HepG2 (cell line): ENCODE data around the gene MIDN. TPM values are rescaled to one million over a fixed set of nuclear protein-coding genes. Genes with fewer than 3 reads are reported as not detected.

ENCODE experiments used
- DNMT3B ChIP-seq: conservative IDR thresholded peaks from 2 replicates; pipeline ENCODE4 v1.6.1; 2016; ENCODE audit warnings: missing biosample characterization, control low read depth
- DPF2 ChIP-seq: sonication (generic); formaldehyde crosslinking; IDR thresholded peaks from 2 replicates; pipeline ENCODE4 v1.4.0; 2020; ENCODE audit warnings: mild to moderate bottlenecking, low read depth, missing genetic modification reagents, borderline replicate concordance
- ERF ChIP-seq: IDR thresholded peaks from 2 replicates; pipeline ENCODE4 v1.6.1; 2018; ENCODE audit warnings: missing biosample characterization, missing genetic modification reagents
- KLF13 ChIP-seq: sonication (generic); formaldehyde crosslinking; IDR thresholded peaks from 2 replicates; pipeline ENCODE4 v1.4.0; 2020; ENCODE audit warnings: mild to moderate bottlenecking, missing genetic modification reagents
- MNT ChIP-seq: fragments of 450-650 bp; IDR thresholded peaks from 2 replicates; pipeline ENCODE4 v1.6.1; 2016
- MTF2 ChIP-seq: sonication (generic); formaldehyde crosslinking; IDR thresholded peaks from 2 replicates; pipeline ENCODE4 v1.5.0; 2020; ENCODE audit warnings: missing genetic modification reagents, borderline replicate concordance
- NFKBIZ ChIP-seq: IDR thresholded peaks from 2 replicates; pipeline ENCODE4 v1.6.1; 2018; ENCODE audit warnings: missing genetic modification reagents, missing compliant biosample characterization
- PHF8 ChIP-seq: sonication (generic); formaldehyde crosslinking; IDR thresholded peaks from 2 replicates; pipeline ENCODE4 v1.5.0; 2020; ENCODE audit warnings: missing genetic modification reagents
- REL ChIP-seq: sonication (generic); formaldehyde crosslinking; conservative IDR thresholded peaks from 2 replicates; pipeline ENCODE4 v1.8.0; 2022; ENCODE audit warnings: mild to moderate bottlenecking, missing genetic modification reagents, moderate library complexity
- SMAD9 ChIP-seq: sonication (generic); formaldehyde crosslinking; IDR thresholded peaks from 2 replicates; pipeline ENCODE4 v1.5.1; 2020; ENCODE audit warnings: mild to moderate bottlenecking, missing genetic modification reagents
- SP1 ChIP-seq, 2 experiments: fragments of 450-650 bp in 1 of 2; sonication (generic) in 1 of 2; formaldehyde crosslinking in 1 of 2; IDR thresholded peaks; 2 replicates each; pipeline versions ENCODE4 v1.4.0 to v1.6.1; 2016 to 2020; ENCODE audit warnings: missing genetic modification reagents in 1 of 2
- ZBTB10 ChIP-seq: sonication (generic); formaldehyde crosslinking; IDR thresholded peaks from 2 replicates; pipeline ENCODE4 v1.4.0; 2020; ENCODE audit warnings: missing genetic modification reagents, borderline replicate concordance
- ZBTB39 ChIP-seq: sonication (generic); formaldehyde crosslinking; IDR thresholded peaks from 2 replicates; pipeline ENCODE4 v1.5.0; 2020; ENCODE audit warnings: missing genetic modification reagents
- ZMYM4 ChIP-seq: sonication (generic); formaldehyde crosslinking; IDR thresholded peaks from 2 replicates; pipeline ENCODE4 v1.8.1; 2023; ENCODE audit warnings: mild to moderate bottlenecking, missing genetic modification reagents
- ZNF776 ChIP-seq: sonication (generic); formaldehyde crosslinking; IDR thresholded peaks from 2 replicates; pipeline ENCODE4 v1.4.0; 2020; ENCODE audit warnings: mild to moderate bottlenecking, missing genetic modification reagents
- ZNF777 ChIP-seq: sonication (generic); formaldehyde crosslinking; IDR thresholded peaks from 2 replicates; pipeline ENCODE4 v1.4.0; 2020; ENCODE audit warnings: missing genetic modification reagents
- polyA plus RNA-seq, 8 experiments: library from polyadenylated mRNA; depleted of rRNA in 3 of 8; stranded (reverse) in 7 of 8; unstranded in 1 of 8; fragments of >200 nt; fragmentation: Illumina TruSeq in 4 of 8; extraction: Trizol in 4 of 8; gene quantifications; 2 replicates each; pipeline versions ENCODE4 v1.2.1 to v1.2.3, GENCODE V29; 2011 to 2016; ENCODE audit warnings: low read depth in 4 of 8, missing spikeins in 1 of 8, mixed read lengths in 1 of 8; ENCODE audit not compliant: insufficient read depth in 1 of 8
- total RNA-seq, 5 experiments: library from RNA; depleted of rRNA; stranded (reverse); fragments of >200 nt; fragmentation: Illumina TruSeq; extraction: Trizol; gene quantifications; 2 replicates each; pipeline ENCODE4 v1.2.3, GENCODE V29; 2016; ENCODE audit warnings: low read depth in 1 of 5
- TF ChIP-seq, protein P1 (sequence below): sonication (generic); formaldehyde crosslinking; IDR thresholded peaks from 2 replicates; pipeline ENCODE4 v1.4.0; 2020; ENCODE audit warnings: low read depth, mild to moderate bottlenecking, missing genetic modification reagents
- TF ChIP-seq, protein P2 (sequence below): sonication (generic); formaldehyde crosslinking; IDR thresholded peaks from 2 replicates; pipeline ENCODE4 v1.5.1; 2020; ENCODE audit warnings: missing genetic modification reagents, mild to moderate bottlenecking, borderline replicate concordance

Gene MIDN
- total and polyA plus RNA-seq, 2 of the 13 experiments (the other 11 are each of a cell fraction or from before 2014, with no cell fraction given), result 8.4 to 18.0 TPM

DNA sequence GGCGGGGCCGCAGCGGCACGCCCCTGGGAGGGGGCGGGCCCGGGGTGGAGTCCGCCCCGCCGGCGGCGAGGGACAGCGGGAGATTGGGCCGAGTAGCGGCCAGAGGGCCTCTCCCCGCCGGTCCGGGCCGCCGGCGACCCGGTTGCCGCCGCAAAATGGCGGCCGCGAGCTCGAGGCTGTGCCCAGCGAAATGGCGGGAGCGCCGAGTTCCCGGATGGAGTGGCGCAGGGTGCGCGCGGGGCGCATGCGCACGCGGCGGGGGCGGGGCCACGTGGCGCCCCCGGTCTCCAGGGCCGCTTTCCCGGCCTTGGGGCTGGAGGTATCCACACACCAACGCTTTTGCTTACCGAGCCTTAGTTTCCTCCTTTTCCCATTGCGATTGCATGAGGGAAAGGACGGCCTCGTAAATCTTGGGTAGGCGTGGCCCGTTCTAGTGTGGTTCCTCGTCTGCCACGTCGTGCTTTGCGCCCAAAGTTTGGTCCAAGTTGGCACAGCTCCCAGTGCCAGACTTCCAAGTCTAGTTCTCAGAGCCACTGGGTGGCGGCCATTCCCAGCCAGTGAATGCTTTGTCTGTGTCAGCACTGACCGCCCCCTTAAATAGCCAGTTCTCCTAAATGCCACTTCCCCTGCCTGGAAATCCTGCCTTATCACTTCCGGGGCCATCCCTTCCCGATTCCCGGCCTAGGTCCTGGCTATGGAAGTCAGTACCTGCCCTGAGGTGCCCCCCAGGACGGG lies 21.3 kb downstream of the MIDN start (continued):
- TF ChIP-seq ZNF776 (CRISPR knock-in tag), result no peak
- TF ChIP-seq NFKBIZ, result peak; percentile 33; the same call in 1 of the 2 replicates
- TF ChIP-seq ZBTB10 (CRISPR knock-in tag), result no peak
- TF ChIP-seq, protein P1, sequence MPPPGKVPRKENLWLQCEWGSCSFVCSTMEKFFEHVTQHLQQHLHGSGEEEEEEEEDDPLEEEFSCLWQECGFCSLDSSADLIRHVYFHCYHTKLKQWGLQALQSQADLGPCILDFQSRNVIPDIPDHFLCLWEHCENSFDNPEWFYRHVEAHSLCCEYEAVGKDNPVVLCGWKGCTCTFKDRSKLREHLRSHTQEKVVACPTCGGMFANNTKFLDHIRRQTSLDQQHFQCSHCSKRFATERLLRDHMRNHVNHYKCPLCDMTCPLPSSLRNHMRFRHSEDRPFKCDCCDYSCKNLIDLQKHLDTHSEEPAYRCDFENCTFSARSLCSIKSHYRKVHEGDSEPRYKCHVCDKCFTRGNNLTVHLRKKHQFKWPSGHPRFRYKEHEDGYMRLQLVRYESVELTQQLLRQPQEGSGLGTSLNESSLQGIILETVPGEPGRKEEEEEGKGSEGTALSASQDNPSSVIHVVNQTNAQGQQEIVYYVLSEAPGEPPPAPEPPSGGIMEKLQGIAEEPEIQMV (CRISPR knock-in tag), result peak; percentile 61; the same call in 1 of the 2 replicates
- TF ChIP-seq KLF13 (CRISPR knock-in tag), result peak; percentile 79; the same call in 1 of the 2 replicates
- peak; percentile 36 for TF ChIP-seq ZMYM4 (CRISPR knock-in tag)
- no peak; the same call in 1 of the 2 replicates for TF ChIP-seq ZNF777
- peak; percentile 61; the same call in 1 of the 2 replicates for TF ChIP-seq MNT
- no peak for TF ChIP-seq DPF2
- TF ChIP-seq REL, result 0 out of 2 replicates have a peak, but pooled peaks have one; percentile 51
- no peak for TF ChIP-seq MTF2 (CRISPR knock-in tag)
- TF ChIP-seq PHF8 (CRISPR knock-in tag), result 0 out of 2 replicates have a peak, but pooled peaks have one; percentile 27
- TF ChIP-seq ZBTB39 (CRISPR knock-in tag), result 0 out of 2 replicates have a peak, but pooled peaks have one; percentile 43
- TF ChIP-seq, protein P2, sequence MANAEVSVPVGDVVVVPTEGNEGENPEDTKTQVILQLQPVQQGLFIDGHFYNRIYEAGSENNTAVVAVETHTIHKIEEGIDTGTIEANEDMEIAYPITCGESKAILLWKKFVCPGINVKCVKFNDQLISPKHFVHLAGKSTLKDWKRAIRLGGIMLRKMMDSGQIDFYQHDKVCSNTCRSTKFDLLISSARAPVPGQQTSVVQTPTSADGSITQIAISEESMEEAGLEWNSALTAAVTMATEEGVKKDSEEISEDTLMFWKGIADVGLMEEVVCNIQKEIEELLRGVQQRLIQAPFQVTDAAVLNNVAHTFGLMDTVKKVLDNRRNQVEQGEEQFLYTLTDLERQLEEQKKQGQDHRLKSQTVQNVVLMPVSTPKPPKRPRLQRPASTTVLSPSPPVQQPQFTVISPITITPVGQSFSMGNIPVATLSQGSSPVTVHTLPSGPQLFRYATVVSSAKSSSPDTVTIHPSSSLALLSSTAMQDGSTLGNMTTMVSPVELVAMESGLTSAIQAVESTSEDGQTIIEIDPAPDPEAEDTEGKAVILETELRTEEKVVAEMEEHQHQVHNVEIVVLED (CRISPR knock-in tag), result peak; percentile 33; the same call in 1 of the 2 replicates
- peak; percentile 53; the same call in 1 of the 2 replicates for TF ChIP-seq ERF (CRISPR knock-in tag)
- no peak for TF ChIP-seq SMAD9 (CRISPR knock-in tag)
- TF ChIP-seq DNMT3B, result 0 out of 2 replicates have a peak, but pooled peaks have one; percentile 15
- TF ChIP-seq SP1 (IDR thresholded peaks at IDR 0.05), result no peak
- TF ChIP-seq SP1 (CRISPR knock-in tag; IDR thresholded peaks at IDR 0.05), result peak; percentile 16; the same call in 1 of the 2 replicates
